22Rv1 (cell line): ENCODE results near the gene MAP2K2.

Source experiments
- H3K27ac ChIP-seq: fragments of 450-650 bp; 2 replicates; pipeline ENCODE4 v1.5.1; 2017
- CTCF ChIP-seq: fragments of 450-650 bp; IDR thresholded peaks from 2 replicates; pipeline ENCODE4 v1.5.1; 2017; ENCODE audit warnings: mild to moderate bottlenecking
- ZFX ChIP-seq: fragments of 450-650 bp; IDR thresholded peaks from 2 replicates; pipeline ENCODE4 v1.6.1; 2017; ENCODE audit warnings: antibody characterized with exemption, borderline replicate concordance

MAP2K2 gene

GRCh38 chr19:4057931-4058692 is 65.8 kb downstream of the MAP2K2 start:
- TF ChIP-seq ZFX (no peak), CTCF (no peak)
- H3K27ac ChIP-seq = peak overlapping the region; percentile 20; the same call in 1 of the 2 replicates

GRCh38 chr19:4055209-4055552 is 68.7 kb downstream of the MAP2K2 start:
- H3K27ac ChIP-seq = no peak overlapping the region
- no peak for TF ChIP-seq CTCF
- no peak for TF ChIP-seq ZFX

GRCh38 chr19:4054441-4055208 is 69.3 kb downstream of the MAP2K2 start:
- TF ChIP-seq ZFX = no peak
- H3K27ac ChIP-seq = no peak overlapping the region

GRCh38 chr19:4053423-4054324 is 70.2 kb downstream of the MAP2K2 start:
- no peak overlapping the region for H3K27ac ChIP-seq
- TF ChIP-seq CTCF = no peak
- no peak for TF ChIP-seq ZFX

- no peak overlapping the region; the same call in 1 of the 2 replicates for H3K27ac ChIP-seq
- TF ChIP-seq CTCF (no peak), ZFX (no peak)
Observed at GRCh38 chr19:4052993-4053422, 70.9 kb downstream of the MAP2K2 start.

- TF ChIP-seq ZFX = no peak
- no peak for TF ChIP-seq CTCF
- no peak overlapping the region; the same call in 1 of the 2 replicates for H3K27ac ChIP-seq
Observed at GRCh38 chr19:4052114-4052992, 71.6 kb downstream of the MAP2K2 start.
